22Rv1 (cell line): ENCODE data around the gene ARHGEF10L.

Source experiments
- CTCF ChIP-seq: fragments of 450-650 bp; IDR thresholded peaks from 2 replicates; pipeline ENCODE4 v1.5.1; 2017; ENCODE audit warnings: mild to moderate bottlenecking
- ZFX ChIP-seq: fragments of 450-650 bp; IDR thresholded peaks from 2 replicates; pipeline ENCODE4 v1.6.1; 2017; ENCODE audit warnings: antibody characterized with exemption, borderline replicate concordance

- TF ChIP-seq CTCF (no peak), ZFX (no peak)
These were observed 20.3 kb downstream of the ARHGEF10L start for GRCh38 chr1:17559615-17560419.
